ENCODE data around the gene DCAF12. TPM values are rescaled to one million over a fixed set of nuclear protein-coding genes. Genes with fewer than 3 reads are reported as not detected.

Gene DCAF12
- polyA plus RNA-seq, 2 of the 4 experiments (the other 2 are of a cell fraction) = 28.5 to 56.5 TPM

- Histone ChIP-seq H3K4me1 (peaks cover 9% of the 10 kb centered on the region; the same call in 2 of the 3 replicates), H3K9me3 (no peaks in the 10 kb centered on the region), H3K27ac (no peak overlapping the region), H3K4me3 (no peak overlapping the region), H3K4me2 (0 out of 3 replicates have a peak overlapping the region, but pooled peaks have one; percentile 8)
- ATAC-seq = peak; percentile 53 to 80
- ChIA-PET POLR2A (interaction anchor here (0.6 kb wide), 2 partner anchors 22 to 259 kb away, joined by 3 read pairs; no protein-coding TSS in a partner anchor), CTCF (interaction anchor here (0.6 to 3.1 kb wide), 5 partner anchors 15 to 174 kb away, joined by 3 to 17 read pairs (median 5); no protein-coding TSS in a partner anchor)
- 50% methylated on average over 2 of the region's 2 CpGs for WGBS (ENCODE audit: missing lambda C conversion rate)
- TF ChIP-seq NR3C1 (IDR thresholded peaks at IDR 0.05) (no peak), FOSL2 (IDR thresholded peaks at IDR 0.05) (0 out of 2 replicates have a peak, but pooled peaks have one; percentile 27), FOSL2 (CRISPR knock-in tag; IDR thresholded peaks at IDR 0.05) (peak; percentile 83)
- DNase-seq (ENCODE audit: low read depth in 1 of 2, low spot score in 1 of 2) = peak; percentile 62 to 73
- no peak for FAIRE-seq
Measured at GRCh38 chr9:34079181-34079580, 47.3 kb downstream of the DCAF12 start.

GRCh38 chr9:34072868-34073590 is 53.5 kb downstream of the DCAF12 start:
- H3K4me1 ChIP-seq = peaks cover 22% of the 10 kb centered on the region
- TF ChIP-seq FOXS1 (CRISPR knock-in tag; IDR thresholded peaks at IDR 0.05) (peak; percentile 49; the same call in 1 of the 2 replicates), PBX3 (IDR thresholded peaks at IDR 0.05) (peak; percentile 90), JUNB (IDR thresholded peaks at IDR 0.05) (peak; percentile 75), CEBPB (IDR thresholded peaks at IDR 0.05) (peak in 1 of 2 experiments; percentile 70; a peak in 2 of 4 replicates), KDM5A (IDR thresholded peaks at IDR 0.05) (no peak), GATA3 (IDR thresholded peaks at IDR 0.05; ENCODE audit: borderline replicate concordance) (peak; percentile 77), NPAS2 (CRISPR knock-in tag; IDR thresholded peaks at IDR 0.05; ENCODE audit: borderline replicate concordance) (peak; percentile 83), JUN (IDR thresholded peaks at IDR 0.05) (peak in 1 of 2 experiments; percentile 76; a peak in 3 of 5 replicates), FOSL2 (IDR thresholded peaks at IDR 0.05) (peak; percentile 90), FOSL2 (CRISPR knock-in tag; IDR thresholded peaks at IDR 0.05) (peak; percentile 92), BHLHE40 (IDR thresholded peaks at IDR 0.05; ENCODE audit: low read depth, low read length) (peak; percentile 100), BCL3 (IDR thresholded peaks at IDR 0.05) (no peak), MAX (IDR thresholded peaks at IDR 0.05) (peak; percentile 71), POLR2A (IDR thresholded peaks at IDR 0.05; ENCODE audit: low read length) (no peak), ZFP36 (IDR thresholded peaks at IDR 0.05; ENCODE audit: borderline replicate concordance, partially characterized antibody) (no peak), MAFK (IDR thresholded peaks at IDR 0.05; ENCODE audit: partially characterized antibody) (no peak)
- peak; percentile 85 to 93 for ATAC-seq
- no peaks in the 10 kb centered on the region for H3K9me3 ChIP-seq
- H3K4me3 ChIP-seq = no peak overlapping the region
- ChIA-PET CTCF (interaction anchor here (0.7 to 6.8 kb wide), 62 partner anchors 9 to 496 kb away, joined by 3 to 125 read pairs (median 5); partner anchors contain the start of genes DCAF12, UBAP1 and UBAP2), POLR2A (interaction anchor here (0.5 to 2.8 kb wide), 6 partner anchors 11 to 847 kb away, joined by 3 to 37 read pairs (median 4); partner anchors contain the start of gene UBAP2)
- peak; percentile 87 for DNase-seq (ENCODE audit: low read depth in 1 of 2, low spot score in 1 of 2)
- 32% methylated on average over 5 of the region's 5 CpGs for WGBS (ENCODE audit: missing lambda C conversion rate)
- H3K4me2 ChIP-seq = peak overlapping the region; percentile 67
- peak overlapping the region; percentile 61 to 78 for H3K27ac ChIP-seq
- peak; percentile 92 for FAIRE-seq

GRCh38 chr9:34072410-34072809 is 54.1 kb downstream of the DCAF12 start:
- peaks cover 22% of the 10 kb centered on the region for H3K4me1 ChIP-seq
- ChIA-PET CTCF (interaction anchor here (1.2 to 6.8 kb wide), 13 partner anchors 9 to 334 kb away, joined by 3 to 125 read pairs (median 11); no protein-coding TSS in a partner anchor), POLR2A (interaction anchor here (0.9 to 2.8 kb wide), 2 partner anchors 23 to 27 kb away, joined by 5 to 37 read pairs; partner anchors contain the start of gene UBAP2)
- ATAC-seq (no peak), FAIRE-seq (no peak), DNase-seq (ENCODE audit: low read depth in 1 of 2, low spot score in 1 of 2) (no peak)
- peak overlapping the region; percentile 61 to 78 for H3K27ac ChIP-seq
- peak overlapping the region; percentile 67 for H3K4me2 ChIP-seq
- 100% methylated on average over 2 of the region's 2 CpGs for WGBS (ENCODE audit: missing lambda C conversion rate)
- H3K4me3 ChIP-seq = no peak overlapping the region
- H3K9me3 ChIP-seq = no peaks in the 10 kb centered on the region
- TF ChIP-seq HES2 (IDR thresholded peaks at IDR 0.05) = no peak
- no peak for TF ChIP-seq ATOH8 (CRISPR knock-in tag; IDR thresholded peaks at IDR 0.05; ENCODE audit: low read depth)
- TF ChIP-seq MAX (IDR thresholded peaks at IDR 0.05) = no peak
- no peak for TF ChIP-seq POLR2A (IDR thresholded peaks at IDR 0.05; ENCODE audit: low read length)
- TF ChIP-seq REST (IDR thresholded peaks at IDR 0.05) = no peak
- TF ChIP-seq CHD4 (IDR thresholded peaks at IDR 0.05; ENCODE audit: borderline replicate concordance) = no peak
- TF ChIP-seq TFCP2L1 (CRISPR knock-in tag; IDR thresholded peaks at IDR 0.05) = no peak
- TF ChIP-seq HOXB5 (CRISPR knock-in tag; IDR thresholded peaks at IDR 0.05) = no peak
- TF ChIP-seq SREBF2 (IDR thresholded peaks at IDR 0.05) = no peak
- no peak for TF ChIP-seq CBX8 (IDR thresholded peaks at IDR 0.05)
- TF ChIP-seq RCOR1 (IDR thresholded peaks at IDR 0.05; ENCODE audit: low read depth, low read length) = no peak
- no peak for TF ChIP-seq GATA3 (IDR thresholded peaks at IDR 0.05; ENCODE audit: borderline replicate concordance)
